HEK293 (cell line): ENCODE data around the gene FFAR4.

ENCODE experiments used
- CTCF ChIA-PET: fragments of 350-600 bp; formaldehyde crosslinking; extraction: SDS; loops from one replicate; lab custom pipeline; 2021; ENCODE audit warnings: antibody characterized with exemption; lab: Yijun Ruan, JAX
- POLR2A ChIA-PET: fragments of 300-600 bp; formaldehyde crosslinking; extraction: SDS; loops from one replicate; lab custom pipeline; 2020; ENCODE audit warnings: antibody characterized with exemption, inconsistent platforms; lab: Yijun Ruan, JAX
- H3K27ac ChIP-seq: fragments of 200-500 bp; sonication (Bioruptor generic); 2 replicates; pipeline ENCODE4 v1.5.1; 2014; ENCODE audit warnings: low read depth, low read length, control low read depth, inconsistent platforms; ENCODE audit errors: extremely low read depth
- H3K36me3 ChIP-seq, 2 experiments: fragments of 200-500 bp in 1 of 2; sonication (Bioruptor generic) in 1 of 2; 1 replicate in 1 of 2; 2 replicates in 1 of 2; pipeline ENCODE4 v1.5.1; 2014 to 2017; ENCODE audit warnings: inconsistent platforms in 2 of 2, low read length in 2 of 2; ENCODE audit not compliant: control insufficient read depth in 2 of 2, insufficient read depth in 1 of 2
- H3K4me1 ChIP-seq: fragments of 200-500 bp; sonication (Bioruptor generic); 2 replicates; pipeline ENCODE4 v1.5.1; 2014; ENCODE audit warnings: mild to moderate bottlenecking, low read length, inconsistent platforms; ENCODE audit not compliant: control insufficient read depth, insufficient read depth
- H3K4me3 ChIP-seq: 2 replicates; pipeline ENCODE4 v1.5.1; 2011; ENCODE audit warnings: low read depth, mild to moderate bottlenecking, control low read depth, low read length, moderate library complexity
- H3K9me3 ChIP-seq: fragments of 200-500 bp; sonication (Bioruptor generic); 2 replicates; pipeline ENCODE4 v1.5.1; 2014; ENCODE audit warnings: low read depth, low read length, inconsistent platforms; ENCODE audit not compliant: control insufficient read depth, insufficient read depth
- BCL11A ChIP-seq: fragments of 450-650 bp; formaldehyde crosslinking; IDR thresholded peaks from 2 replicates; pipeline ENCODE4 v1.5.1; 2016; ENCODE audit warnings: low read depth, missing biosample characterization, missing genetic modification characterization
- GFI1B ChIP-seq: fragments of 450-650 bp; formaldehyde crosslinking; IDR thresholded peaks from 2 replicates; pipeline ENCODE4 v1.5.1; 2016; ENCODE audit warnings: missing biosample characterization, missing genetic modification characterization
- KLF17 ChIP-seq: fragments of 450-650 bp; formaldehyde crosslinking; IDR thresholded peaks from 2 replicates; pipeline ENCODE4 v1.5.1; 2016; ENCODE audit warnings: missing biosample characterization, missing genetic modification characterization
- MEIS1 ChIP-seq: sonication (generic); formaldehyde crosslinking; IDR thresholded peaks from 2 replicates; pipeline ENCODE4 v1.8.1; 2022; ENCODE audit warnings: missing genetic modification reagents, mild to moderate bottlenecking, borderline replicate concordance
- SP3 ChIP-seq: fragments of 450-650 bp; formaldehyde crosslinking; IDR thresholded peaks from 2 replicates; pipeline ENCODE4 v1.5.1; 2016; ENCODE audit warnings: missing biosample characterization, missing genetic modification characterization
- TCF7L2 ChIP-seq: IDR thresholded peaks from 2 replicates; pipeline ENCODE4 v1.6.1; 2011; ENCODE audit warnings: low read depth, mild to moderate bottlenecking, inconsistent platforms, low read length, moderate library complexity, borderline replicate concordance
- ZBTB49 ChIP-seq: fragments of 450-650 bp; formaldehyde crosslinking; IDR thresholded peaks from 2 replicates; pipeline ENCODE4 v1.5.1; 2016; ENCODE audit warnings: missing biosample characterization, missing genetic modification characterization, low read depth
- ZNF184 ChIP-seq: fragments of 450-650 bp; IDR thresholded peaks from 2 replicates; pipeline ENCODE4 v1.5.1; 2018; ENCODE audit warnings: missing biosample characterization, mild to moderate bottlenecking, missing genetic modification characterization
- ZNF324 ChIP-seq: fragments of 450-650 bp; formaldehyde crosslinking; IDR thresholded peaks from 2 replicates; pipeline ENCODE4 v1.5.1; 2016; ENCODE audit warnings: missing biosample characterization, missing genetic modification characterization
- ZNF473 ChIP-seq: fragments of 450-650 bp; formaldehyde crosslinking; IDR thresholded peaks from 2 replicates; pipeline ENCODE4 v1.5.1; 2017; ENCODE audit warnings: missing biosample characterization, missing genetic modification characterization
- ZNF510 ChIP-seq: fragments of 450-650 bp; formaldehyde crosslinking; IDR thresholded peaks from 2 replicates; pipeline ENCODE4 v1.5.1; 2018; ENCODE audit warnings: mild to moderate bottlenecking, missing genetic modification characterization, missing biosample characterization; ENCODE audit not compliant: insufficient replicate concordance
- ZNF707 ChIP-seq: fragments of 450-650 bp; formaldehyde crosslinking; IDR thresholded peaks from 2 replicates; pipeline ENCODE4 v1.5.1; 2016; ENCODE audit warnings: missing biosample characterization, missing genetic modification characterization
- ZNF777 ChIP-seq: fragments of 450-650 bp; formaldehyde crosslinking; IDR thresholded peaks from 2 replicates; pipeline ENCODE4 v1.5.1; 2017; ENCODE audit warnings: missing biosample characterization, missing genetic modification characterization, borderline replicate concordance
- ZNF792 ChIP-seq: fragments of 450-650 bp; formaldehyde crosslinking; IDR thresholded peaks from 2 replicates; pipeline ENCODE4 v1.5.1; 2016; ENCODE audit warnings: missing biosample characterization, missing genetic modification characterization
- ZSCAN23 ChIP-seq: fragments of 450-650 bp; formaldehyde crosslinking; IDR thresholded peaks from 2 replicates; pipeline ENCODE4 v1.5.1; 2016; ENCODE audit warnings: missing biosample characterization, missing genetic modification characterization
- ZSCAN4 ChIP-seq: fragments of 450-650 bp; formaldehyde crosslinking; IDR thresholded peaks from 2 replicates; pipeline ENCODE4 v1.5.1; 2017; ENCODE audit warnings: missing biosample characterization, missing genetic modification characterization
- TF ChIP-seq, protein P1 (sequence below): fragments of 450-650 bp; formaldehyde crosslinking; IDR thresholded peaks from 2 replicates; pipeline ENCODE4 v1.5.1; 2017; ENCODE audit warnings: missing biosample characterization, missing genetic modification characterization
- TF ChIP-seq, protein P2 (sequence below): fragments of 450-650 bp; formaldehyde crosslinking; IDR thresholded peaks from 2 replicates; pipeline ENCODE4 v1.5.1; 2016; ENCODE audit warnings: missing biosample characterization, missing genetic modification characterization

FFAR4 gene

GRCh38 chr10:93560541-93560940 lies 5.9 kb upstream of the FFAR4 start (continued):
- TF ChIP-seq ZNF510 (tag by site-specific recombination) = no peak

GRCh38 chr10:93565446-93565845 lies 1.0 kb upstream of the FFAR4 start:
- CTCF ChIA-PET = interaction anchor here (0.6 to 3.7 kb wide), 4 partner anchors 11 to 116 kb away, joined by 3 to 21 read pairs (median 4); no protein-coding TSS in a partner anchor

More at GRCh38 chr10:93565446-93565845, 1.0 kb upstream of the FFAR4 start:
- no peak overlapping the region for H3K4me3 ChIP-seq
- no peaks in the 10 kb centered on the region for H3K4me1 ChIP-seq
- POLR2A ChIA-PET = no interaction called here
- H3K9me3 ChIP-seq = no peaks in the 10 kb centered on the region
- H3K36me3 ChIP-seq = no peaks in the 10 kb centered on the region
- no peak overlapping the region for H3K27ac ChIP-seq
- TF ChIP-seq ZSCAN23 (tag by site-specific recombination) (no peak), ZNF324 (tag by site-specific recombination) (no peak), ZNF184 (no peak), BCL11A (tag by site-specific recombination) (no peak), ZNF777 (tag by site-specific recombination) (no peak), ZSCAN4 (tag by site-specific recombination) (no peak), GFI1B (tag by site-specific recombination) (no peak), SP3 (tag by site-specific recombination) (no peak), KLF17 (tag by site-specific recombination) (no peak), ZNF792 (no peak), ZNF707 (tag by site-specific recombination) (no peak), ZBTB49 (no peak), MEIS1 (no peak), ZNF473 (tag by site-specific recombination) (no peak), TCF7L2 (no peak)
- TF ChIP-seq, protein P1, sequence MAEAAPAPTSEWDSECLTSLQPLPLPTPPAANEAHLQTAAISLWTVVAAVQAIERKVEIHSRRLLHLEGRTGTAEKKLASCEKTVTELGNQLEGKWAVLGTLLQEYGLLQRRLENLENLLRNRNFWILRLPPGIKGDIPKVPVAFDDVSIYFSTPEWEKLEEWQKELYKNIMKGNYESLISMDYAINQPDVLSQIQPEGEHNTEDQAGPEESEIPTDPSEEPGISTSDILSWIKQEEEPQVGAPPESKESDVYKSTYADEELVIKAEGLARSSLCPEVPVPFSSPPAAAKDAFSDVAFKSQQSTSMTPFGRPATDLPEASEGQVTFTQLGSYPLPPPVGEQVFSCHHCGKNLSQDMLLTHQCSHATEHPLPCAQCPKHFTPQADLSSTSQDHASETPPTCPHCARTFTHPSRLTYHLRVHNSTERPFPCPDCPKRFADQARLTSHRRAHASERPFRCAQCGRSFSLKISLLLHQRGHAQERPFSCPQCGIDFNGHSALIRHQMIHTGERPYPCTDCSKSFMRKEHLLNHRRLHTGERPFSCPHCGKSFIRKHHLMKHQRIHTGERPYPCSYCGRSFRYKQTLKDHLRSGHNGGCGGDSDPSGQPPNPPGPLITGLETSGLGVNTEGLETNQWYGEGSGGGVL (tag by site-specific recombination) = no peak
- TF ChIP-seq, protein P2, sequence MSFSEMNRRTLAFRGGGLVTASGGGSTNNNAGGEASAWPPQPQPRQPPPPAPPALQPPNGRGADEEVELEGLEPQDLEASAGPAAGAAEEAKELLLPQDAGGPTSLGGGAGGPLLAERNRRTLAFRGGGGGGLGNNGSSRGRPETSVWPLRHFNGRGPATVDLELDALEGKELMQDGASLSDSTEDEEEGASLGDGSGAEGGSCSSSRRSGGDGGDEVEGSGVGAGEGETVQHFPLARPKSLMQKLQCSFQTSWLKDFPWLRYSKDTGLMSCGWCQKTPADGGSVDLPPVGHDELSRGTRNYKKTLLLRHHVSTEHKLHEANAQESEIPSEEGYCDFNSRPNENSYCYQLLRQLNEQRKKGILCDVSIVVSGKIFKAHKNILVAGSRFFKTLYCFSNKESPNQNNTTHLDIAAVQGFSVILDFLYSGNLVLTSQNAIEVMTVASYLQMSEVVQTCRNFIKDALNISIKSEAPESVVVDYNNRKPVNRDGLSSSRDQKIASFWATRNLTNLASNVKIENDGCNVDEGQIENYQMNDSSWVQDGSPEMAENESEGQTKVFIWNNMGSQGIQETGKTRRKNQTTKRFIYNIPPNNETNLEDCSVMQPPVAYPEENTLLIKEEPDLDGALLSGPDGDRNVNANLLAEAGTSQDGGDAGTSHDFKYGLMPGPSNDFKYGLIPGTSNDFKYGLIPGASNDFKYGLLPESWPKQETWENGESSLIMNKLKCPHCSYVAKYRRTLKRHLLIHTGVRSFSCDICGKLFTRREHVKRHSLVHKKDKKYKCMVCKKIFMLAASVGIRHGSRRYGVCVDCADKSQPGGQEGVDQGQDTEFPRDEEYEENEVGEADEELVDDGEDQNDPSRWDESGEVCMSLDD (tag by site-specific recombination) = no peak
